Measurements from ENCODE around the gene HTR3D. TPM values are rescaled to one million over a fixed set of nuclear protein-coding genes. Genes with fewer than 3 reads are reported as not detected.

HTR3D gene, protein sequence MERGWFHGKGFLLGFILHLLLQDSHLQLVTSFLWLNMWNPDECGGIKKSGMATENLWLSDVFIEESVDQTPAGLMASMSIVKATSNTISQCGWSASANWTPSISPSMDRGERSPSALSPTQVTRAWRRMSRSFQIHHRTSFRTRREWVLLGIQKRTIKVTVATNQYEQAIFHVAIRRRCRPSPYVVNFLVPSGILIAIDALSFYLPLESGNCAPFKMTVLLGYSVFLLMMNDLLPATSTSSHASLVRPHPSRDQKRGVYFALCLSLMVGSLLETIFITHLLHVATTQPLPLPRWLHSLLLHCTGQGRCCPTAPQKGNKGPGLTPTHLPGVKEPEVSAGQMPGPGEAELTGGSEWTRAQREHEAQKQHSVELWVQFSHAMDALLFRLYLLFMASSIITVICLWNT
- not detected for total RNA-seq

DNA sequence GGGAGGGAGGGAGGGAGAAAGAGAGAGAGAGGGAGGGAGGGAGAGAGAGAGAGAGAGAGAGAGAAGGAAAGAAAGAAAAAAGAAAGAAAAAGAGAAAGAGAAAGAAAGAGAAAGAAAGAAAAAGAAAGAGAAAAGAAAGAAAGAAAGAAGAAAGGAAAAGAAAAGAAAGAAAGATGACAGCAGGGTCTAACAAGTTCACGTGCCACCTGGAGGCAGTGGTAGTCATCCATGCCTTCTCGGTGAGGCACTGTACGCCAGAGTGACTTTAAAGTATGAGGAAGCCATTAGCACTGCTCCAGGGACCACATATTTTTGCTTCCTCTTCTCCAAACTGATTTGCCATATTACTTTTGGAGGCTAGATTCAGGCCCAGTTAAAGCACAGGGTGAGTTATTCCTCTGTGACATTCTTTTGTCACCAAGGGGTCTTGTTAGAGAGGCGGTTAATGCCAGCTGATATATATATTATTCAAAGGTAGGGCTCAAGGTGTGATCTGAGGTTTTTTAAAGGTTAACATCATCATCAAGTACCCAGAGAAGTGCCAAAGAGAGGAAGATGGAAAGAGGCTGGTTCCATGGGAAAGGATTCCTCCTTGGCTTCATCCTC lies at the start of gene HTR3D:
Gene HTR3D, plus strand, starts transcription at position 556 of the 606 bp plus-strand sequence. Its CDS starts 0 bp downstream, at position 556.
- CTCF ChIA-PET, result no interaction called here
- intact Hi-C loops (cut with micrococcal nuclease), result no loop called here
- TF ChIP-seq, protein P1, sequence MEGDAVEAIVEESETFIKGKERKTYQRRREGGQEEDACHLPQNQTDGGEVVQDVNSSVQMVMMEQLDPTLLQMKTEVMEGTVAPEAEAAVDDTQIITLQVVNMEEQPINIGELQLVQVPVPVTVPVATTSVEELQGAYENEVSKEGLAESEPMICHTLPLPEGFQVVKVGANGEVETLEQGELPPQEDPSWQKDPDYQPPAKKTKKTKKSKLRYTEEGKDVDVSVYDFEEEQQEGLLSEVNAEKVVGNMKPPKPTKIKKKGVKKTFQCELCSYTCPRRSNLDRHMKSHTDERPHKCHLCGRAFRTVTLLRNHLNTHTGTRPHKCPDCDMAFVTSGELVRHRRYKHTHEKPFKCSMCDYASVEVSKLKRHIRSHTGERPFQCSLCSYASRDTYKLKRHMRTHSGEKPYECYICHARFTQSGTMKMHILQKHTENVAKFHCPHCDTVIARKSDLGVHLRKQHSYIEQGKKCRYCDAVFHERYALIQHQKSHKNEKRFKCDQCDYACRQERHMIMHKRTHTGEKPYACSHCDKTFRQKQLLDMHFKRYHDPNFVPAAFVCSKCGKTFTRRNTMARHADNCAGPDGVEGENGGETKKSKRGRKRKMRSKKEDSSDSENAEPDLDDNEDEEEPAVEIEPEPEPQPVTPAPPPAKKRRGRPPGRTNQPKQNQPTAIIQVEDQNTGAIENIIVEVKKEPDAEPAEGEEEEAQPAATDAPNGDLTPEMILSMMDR (IDR thresholded peaks at IDR 0.05), result no peak
- POLR2A ChIA-PET, result no interaction called here
- DNase-seq (no peak), ATAC-seq (no peak)
- no peak within 1 kb of the TSS for H3K4me3 Mint-ChIP-seq
- H3K9me3 Mint-ChIP-seq, result no peaks in the 10 kb centered on the region
- peaks cover 1% of the 10 kb centered on the region for H3K27me3 Mint-ChIP-seq
- H3K27ac Mint-ChIP-seq, result no peak within 1 kb of the TSS
- H3K4me1 Mint-ChIP-seq (ENCODE audit: low read depth), result no peaks in the 10 kb centered on the region
- H3K36me3 Mint-ChIP-seq (ENCODE audit: low read depth), result no peaks in the 10 kb centered on the region

DNA sequence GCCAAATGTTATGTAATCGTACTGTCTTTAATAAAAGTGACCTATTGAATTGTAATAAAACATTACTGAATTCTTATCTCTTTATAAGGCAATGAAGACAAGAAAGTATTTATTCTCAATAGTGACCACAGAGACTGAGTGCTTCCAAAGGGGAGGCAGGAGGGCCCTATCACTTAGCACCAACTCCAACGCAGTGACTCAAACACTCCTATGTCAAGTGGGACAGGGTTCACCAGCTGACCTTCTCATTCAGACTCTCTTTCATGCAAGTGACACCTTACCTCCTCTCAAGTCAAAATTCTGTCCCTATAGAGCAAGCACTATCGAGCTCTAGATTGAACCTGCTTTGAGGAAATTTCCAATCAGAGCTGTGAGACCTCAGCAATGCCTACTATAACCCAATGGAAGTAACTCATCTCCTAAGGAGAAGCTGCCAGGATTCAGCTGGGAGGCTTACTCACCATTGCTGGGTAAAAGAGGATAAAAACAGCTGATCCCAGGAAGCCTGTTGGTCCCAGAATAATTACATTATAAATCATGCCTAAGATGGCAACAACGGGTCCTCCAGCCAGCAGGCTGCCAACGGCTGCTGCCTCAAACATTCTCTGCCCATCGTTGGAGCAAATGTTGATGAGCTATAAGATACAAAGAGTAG lies 49.4 kb upstream of the HTR3D start:
- H3K36me3 Mint-ChIP-seq (ENCODE audit: low read depth), result peaks cover 5% of the 10 kb centered on the region
- no peak overlapping the region for H3K4me3 Mint-ChIP-seq
- DNase-seq (no peak), ATAC-seq (no peak)
- intact Hi-C loops (cut with micrococcal nuclease), result no loop called here
- ChIA-PET POLR2A (no interaction called here), CTCF (no interaction called here)
- H3K27ac Mint-ChIP-seq, result no peak overlapping the region
- TF ChIP-seq, protein P1 (IDR thresholded peaks at IDR 0.05), result no peak
- no peaks in the 10 kb centered on the region for H3K27me3 Mint-ChIP-seq
- H3K4me1 Mint-ChIP-seq (ENCODE audit: low read depth), result no peaks in the 10 kb centered on the region
- no peaks in the 10 kb centered on the region for H3K9me3 Mint-ChIP-seq

DNA sequence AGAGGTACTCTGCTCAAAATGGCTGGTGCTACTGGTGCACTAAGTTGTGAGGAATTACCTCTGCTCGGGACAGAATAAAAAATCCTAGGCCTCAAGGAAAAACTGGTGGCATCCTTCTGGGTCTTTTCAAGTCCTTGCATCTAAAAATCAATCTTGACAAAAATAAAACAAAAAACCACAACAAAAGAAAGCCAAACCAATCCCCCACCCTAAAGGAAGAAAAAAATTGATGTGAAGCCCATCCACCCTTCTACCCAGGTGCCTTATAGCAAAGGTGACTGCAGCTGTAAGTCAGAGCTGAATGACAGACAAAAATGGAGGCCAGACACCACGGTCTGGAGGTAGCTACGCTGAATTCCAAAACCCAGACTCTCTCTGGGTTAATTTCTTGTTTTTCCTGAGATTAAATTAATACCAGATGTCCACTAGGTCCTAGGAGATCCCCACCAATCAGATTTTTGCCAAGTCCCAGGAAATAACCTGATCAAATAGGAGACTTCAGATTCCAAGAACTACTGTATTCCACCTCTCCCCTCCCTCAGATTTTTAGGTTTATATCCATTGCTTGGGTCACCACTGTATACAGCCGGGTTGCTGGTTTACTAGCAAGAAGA lies 47.3 kb upstream of the HTR3D start:
- intact Hi-C loops (cut with micrococcal nuclease), result no loop called here
- ChIA-PET CTCF (interaction anchor here (1.1 kb wide), 1 partner anchor 23 kb away, joined by 3 read pairs; no protein-coding TSS in a partner anchor), POLR2A (no interaction called here)
- no peak overlapping the region for H3K4me3 Mint-ChIP-seq
- no peaks in the 10 kb centered on the region for H3K4me1 Mint-ChIP-seq (ENCODE audit: low read depth)
- H3K27ac Mint-ChIP-seq, result no peak overlapping the region
- ATAC-seq, result no peak
- H3K9me3 Mint-ChIP-seq, result no peaks in the 10 kb centered on the region
- H3K36me3 Mint-ChIP-seq (ENCODE audit: low read depth), result peaks cover 10% of the 10 kb centered on the region
- H3K27me3 Mint-ChIP-seq, result no peaks in the 10 kb centered on the region
- TF ChIP-seq, protein P1 (IDR thresholded peaks at IDR 0.05), result no peak
- DNase-seq, result no peak

DNA sequence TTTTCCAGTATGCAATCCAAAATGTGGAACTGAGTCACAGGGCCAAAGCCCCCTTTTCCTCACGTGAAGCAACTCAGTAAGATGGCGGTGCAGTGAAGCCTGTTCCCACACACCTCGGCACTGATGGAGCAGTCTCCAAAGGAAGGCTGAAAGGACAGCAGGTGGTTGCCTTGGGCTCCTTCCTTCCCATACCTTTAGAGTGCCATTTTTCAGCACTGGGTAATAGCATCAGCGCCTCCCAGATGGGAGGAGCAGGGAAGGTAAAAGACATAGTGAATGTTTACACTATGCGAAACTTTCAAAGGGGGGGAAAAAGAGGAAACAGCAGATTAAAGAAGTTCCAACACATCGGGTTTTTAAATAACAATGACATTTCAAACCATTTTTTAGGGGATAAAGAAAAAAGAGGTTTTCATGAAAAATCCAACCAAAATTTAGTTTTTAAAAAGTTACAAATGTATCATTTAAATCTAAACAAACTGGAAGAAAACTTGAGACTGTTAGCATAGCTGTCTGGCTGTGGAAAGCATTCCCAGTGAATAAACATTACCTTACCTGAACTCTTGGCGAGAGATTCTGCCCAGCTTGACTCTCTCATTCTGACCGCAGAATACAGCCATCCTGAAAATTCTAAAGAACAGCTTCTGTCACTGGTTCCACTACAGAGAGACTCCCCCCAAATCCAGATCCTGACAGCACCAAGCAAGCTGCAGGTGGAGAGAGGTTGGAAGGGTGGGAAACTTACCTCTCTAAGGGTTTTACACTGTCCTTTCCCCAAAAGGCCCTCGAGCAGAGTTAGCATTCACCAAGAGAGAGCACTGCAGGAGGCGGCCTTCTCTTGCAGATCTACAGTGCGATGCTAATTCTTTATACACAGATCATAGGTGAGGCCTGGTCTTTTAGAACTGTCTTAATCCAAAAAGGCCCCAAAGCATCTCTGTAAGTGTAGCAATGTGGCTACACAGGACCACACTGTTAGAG lies 46.5 kb upstream of the HTR3D start:
- intact Hi-C loops (cut with micrococcal nuclease), result no loop called here
- POLR2A ChIA-PET, result no interaction called here
- no peak for ATAC-seq
- no peak for DNase-seq
- Mint-ChIP-seq H3K36me3 (ENCODE audit: low read depth) (peaks cover 11% of the 10 kb centered on the region), H3K27me3 (no peaks in the 10 kb centered on the region), H3K9me3 (no peaks in the 10 kb centered on the region), H3K27ac (no peak overlapping the region), H3K4me3 (no peak overlapping the region), H3K4me1 (ENCODE audit: low read depth) (no peaks in the 10 kb centered on the region)
- CTCF ChIA-PET, result no interaction called here
- TF ChIP-seq, protein P1 (IDR thresholded peaks at IDR 0.05), result no peak

All from activated CD8-positive, alpha-beta T cell treated with anti-CD3 and anti-CD28 coated beads for 36 hours (primary cell).